Measurements from ENCODE around the gene NTSR1. TPM values are rescaled to one million over a fixed set of nuclear protein-coding genes. Genes with fewer than 3 reads are reported as not detected.

The NTSR1 gene
- total and polyA plus RNA-seq, 2 of the 8 experiments (the other 6 are each of a cell fraction or from before 2014, with no cell fraction given): 0.53 to 0.89 TPM

DNA sequence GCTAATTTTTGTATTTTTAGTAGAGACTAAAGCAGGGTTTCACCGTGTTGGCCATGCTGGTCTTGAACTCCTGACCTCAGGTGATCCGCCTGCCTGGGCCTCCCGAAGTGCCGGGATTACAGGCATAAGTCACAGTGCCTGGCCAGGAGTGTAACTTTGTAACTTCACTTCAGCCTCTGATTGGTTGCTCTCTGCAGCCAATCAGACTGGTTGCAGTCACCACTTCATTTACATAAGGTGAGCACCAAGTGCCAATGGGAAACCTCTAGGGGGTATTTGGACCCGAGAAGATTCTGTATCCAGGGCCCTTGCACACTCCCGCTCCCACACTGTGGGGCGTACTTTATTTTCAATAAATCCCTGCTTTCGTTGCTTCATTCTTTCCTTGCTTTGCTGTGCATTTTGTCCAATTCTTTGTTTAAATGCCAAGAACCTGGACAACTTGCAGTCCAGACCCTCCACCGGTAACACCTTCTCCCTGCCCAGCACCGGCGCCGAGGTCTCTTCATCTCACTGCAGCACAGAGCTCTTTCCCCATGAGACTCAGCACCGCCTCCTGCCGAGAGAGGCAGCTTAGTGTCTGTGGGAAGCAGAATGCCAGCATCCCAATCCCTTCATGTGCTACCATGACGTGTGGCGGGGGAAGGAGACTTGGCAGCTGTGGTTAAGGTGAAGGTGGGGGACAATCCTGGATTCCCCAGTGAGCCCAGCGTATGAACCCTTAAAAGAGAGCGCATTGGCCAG is 73.7 kb downstream of the NTSR1 start:
- H2AFZ ChIP-seq (ENCODE audit: low read length): no peak overlapping the region
- no peak overlapping the region for H3K9ac ChIP-seq (replicated peaks in 1 of 4; ENCODE audit: extremely low read depth in 1 of 4, low read depth in 3 of 4, low read length in 3 of 4)
- H3K27me3 ChIP-seq (replicated peaks in 1 of 4; ENCODE audit: control insufficient read depth in 3 of 4, extremely low read depth in 1 of 4, insufficient read depth in 3 of 4, low read length in 3 of 4): no peaks in the 10 kb centered on the region
- H3K23ac ChIP-seq (ENCODE audit: insufficient read length): no peak overlapping the region
- peaks cover 0 to 8% (median 1%) of the 10 kb centered on the region in 4 experiments; a peak in 2 of 7 replicates for H3K4me1 ChIP-seq (replicated peaks in 1 of 4; ENCODE audit: control insufficient read depth in 3 of 4, insufficient read depth in 4 of 4, low read length in 3 of 4)
- H2BK15ac ChIP-seq (ENCODE audit: low read length): no peak overlapping the region
- H3K79me2 ChIP-seq (ENCODE audit: control insufficient read depth in 1 of 2, insufficient read depth in 2 of 2, low read length in 2 of 2): no peaks in the 10 kb centered on the region
- no peak overlapping the region for H3K4ac ChIP-seq (replicated peaks; ENCODE audit: insufficient read length, low read depth, low read length)
- POLR2A ChIA-PET (ENCODE audit: partially characterized antibody): interaction anchor here (1.0 kb wide), 1 partner anchor 10 kb away, joined by 5 read pairs; no protein-coding TSS in a partner anchor
- H3K14ac ChIP-seq (ENCODE audit: insufficient read length): no peak overlapping the region
- 0 out of 2 replicates have a peak overlapping the region, but pooled peaks have one; percentile 39 for H2BK12ac ChIP-seq (ENCODE audit: low read depth, low read length)
- no peak for FAIRE-seq
- H4K8ac ChIP-seq (ENCODE audit: extremely low read depth, insufficient read depth, low read length): no peak overlapping the region
- H4K5ac ChIP-seq (ENCODE audit: insufficient read length, low read depth, low read length): no peak overlapping the region
- H3K18ac ChIP-seq (ENCODE audit: extremely low read depth, low read length): no peak overlapping the region
- H3K27ac ChIP-seq (ENCODE audit: low read depth, low read length): no peak overlapping the region
- H2BK120ac ChIP-seq (replicated peaks; ENCODE audit: low read depth, low read length): no peak overlapping the region
- no peaks in the 10 kb centered on the region for H3K23me2 ChIP-seq (ENCODE audit: low read depth, low read length)
- H3K36me3 ChIP-seq (ENCODE audit: control insufficient read depth in 2 of 4, insufficient read depth in 4 of 4, low read length in 3 of 4): no peaks in the 10 kb centered on the region
- H4K91ac ChIP-seq (replicated peaks; ENCODE audit: insufficient read length, low read length): no peak overlapping the region
- no peaks in the 10 kb centered on the region for H4K20me1 ChIP-seq (replicated peaks in 1 of 2; ENCODE audit: control insufficient read depth in 1 of 2, insufficient read depth in 2 of 2, low read length in 2 of 2)
- H2BK20ac ChIP-seq (ENCODE audit: low read length): no peak overlapping the region
- H3K4me2 ChIP-seq (ENCODE audit: insufficient read depth in 1 of 2, low read depth in 2 of 2, low read length in 2 of 2): no peak overlapping the region
- CTCF ChIA-PET (ENCODE audit: partially characterized antibody): interaction anchor here (0.8 to 2.6 kb wide), 14 partner anchors 9 to 282 kb away, joined by 3 to 21 read pairs (median 4); partner anchors contain the start of gene NTSR1
- H2BK5ac ChIP-seq (ENCODE audit: low read depth, low read length): no peak overlapping the region
- WGBS, 2 experiments (ENCODE audit: extremely low coverage in 1 of 2, insufficient coverage in 1 of 2, insufficient read length in 1 of 2, insufficient replicate concordance in 2 of 2, low coverage in 1 of 2, low lambda C conversion rate in 2 of 2, missing lambda C conversion rate in 1 of 2): 89% methylated on average over 18 of the region's 18 CpGs; no CpG with 5 or more reads in 1 of the 2 experiments
- no peak overlapping the region for H3K4me3 ChIP-seq (ENCODE audit: extremely low read depth in 1 of 4, insufficient read depth in 2 of 4, low read depth in 3 of 4, low read length in 4 of 4)
- no peak overlapping the region for H2AK5ac ChIP-seq (ENCODE audit: low read depth, low read length)
- H3K79me1 ChIP-seq (ENCODE audit: low read depth, low read length): no peaks in the 10 kb centered on the region
- H3K56ac ChIP-seq (replicated peaks; ENCODE audit: insufficient read length, low read depth, low read length): no peak overlapping the region
- no peaks in the 10 kb centered on the region for H3K9me3 ChIP-seq (ENCODE audit: insufficient read depth in 2 of 2, low read depth in 1 of 2, low read length in 1 of 2)
- DNase-seq (ENCODE audit: low read depth in 1 of 2, low spot score in 2 of 2): no peak
- TF ChIP-seq, protein P1, sequence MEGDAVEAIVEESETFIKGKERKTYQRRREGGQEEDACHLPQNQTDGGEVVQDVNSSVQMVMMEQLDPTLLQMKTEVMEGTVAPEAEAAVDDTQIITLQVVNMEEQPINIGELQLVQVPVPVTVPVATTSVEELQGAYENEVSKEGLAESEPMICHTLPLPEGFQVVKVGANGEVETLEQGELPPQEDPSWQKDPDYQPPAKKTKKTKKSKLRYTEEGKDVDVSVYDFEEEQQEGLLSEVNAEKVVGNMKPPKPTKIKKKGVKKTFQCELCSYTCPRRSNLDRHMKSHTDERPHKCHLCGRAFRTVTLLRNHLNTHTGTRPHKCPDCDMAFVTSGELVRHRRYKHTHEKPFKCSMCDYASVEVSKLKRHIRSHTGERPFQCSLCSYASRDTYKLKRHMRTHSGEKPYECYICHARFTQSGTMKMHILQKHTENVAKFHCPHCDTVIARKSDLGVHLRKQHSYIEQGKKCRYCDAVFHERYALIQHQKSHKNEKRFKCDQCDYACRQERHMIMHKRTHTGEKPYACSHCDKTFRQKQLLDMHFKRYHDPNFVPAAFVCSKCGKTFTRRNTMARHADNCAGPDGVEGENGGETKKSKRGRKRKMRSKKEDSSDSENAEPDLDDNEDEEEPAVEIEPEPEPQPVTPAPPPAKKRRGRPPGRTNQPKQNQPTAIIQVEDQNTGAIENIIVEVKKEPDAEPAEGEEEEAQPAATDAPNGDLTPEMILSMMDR (IDR thresholded peaks at IDR 0.05; ENCODE audit: control extremely low read depth in 1 of 3, insufficient read depth in 1 of 3, low read depth in 1 of 3, low read length in 3 of 3): peak; percentile 21 to 45 (median 33); a peak in 3 of 4 replicates
- TF ChIP-seq SIRT6 (IDR thresholded peaks at IDR 0.05; ENCODE audit: low read length) (no peak), SIX5 (IDR thresholded peaks at IDR 0.05; ENCODE audit: low read depth, low read length) (no peak), RFX5 (IDR thresholded peaks at IDR 0.05; ENCODE audit: borderline replicate concordance, low read depth, low read length) (no peak), YY1 (IDR thresholded peaks at IDR 0.05; ENCODE audit: low read depth, low read length) (no peak), PHF8 (conservative IDR thresholded peaks at IDR 0.05; ENCODE audit: low read depth, low read length) (no peak), SP1 (IDR thresholded peaks at IDR 0.05; ENCODE audit: low read depth, low read length) (0 out of 2 replicates have a peak, but pooled peaks have one; percentile 38), CBX5 (IDR thresholded peaks at IDR 0.05; ENCODE audit: low read depth, low read length) (no peak)
- TF ChIP-seq, protein P2, sequence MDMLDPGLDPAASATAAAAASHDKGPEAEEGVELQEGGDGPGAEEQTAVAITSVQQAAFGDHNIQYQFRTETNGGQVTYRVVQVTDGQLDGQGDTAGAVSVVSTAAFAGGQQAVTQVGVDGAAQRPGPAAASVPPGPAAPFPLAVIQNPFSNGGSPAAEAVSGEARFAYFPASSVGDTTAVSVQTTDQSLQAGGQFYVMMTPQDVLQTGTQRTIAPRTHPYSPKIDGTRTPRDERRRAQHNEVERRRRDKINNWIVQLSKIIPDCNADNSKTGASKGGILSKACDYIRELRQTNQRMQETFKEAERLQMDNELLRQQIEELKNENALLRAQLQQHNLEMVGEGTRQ (IDR thresholded peaks at IDR 0.05; ENCODE audit: low read length): no peak
